ACC112 (cell line): Measurements from ENCODE around the gene RPS6KA5.

Source experiments
- H2AFZ ChIP-seq: fragments of 200-600 bp; sonication (generic); one replicate; pipeline ENCODE4 v1.6.0; 2017; ENCODE audit warnings: antibody characterized with exemption, low read length; ENCODE audit not compliant: unreplicated experiment
- H3K27ac ChIP-seq: fragments of 200-600 bp; sonication (generic); 2 replicates; pipeline ENCODE4 v1.5.1; 2014; ENCODE audit warnings: low read depth, mild to moderate bottlenecking, antibody characterized with exemption, low read length, moderate library complexity
- H3K27me3 ChIP-seq: fragments of 200-600 bp; sonication (generic); 2 replicates; pipeline ENCODE4 v1.6.1; 2014; ENCODE audit warnings: mild to moderate bottlenecking, antibody characterized with exemption, low read length, moderate library complexity, mixed read lengths; ENCODE audit not compliant: insufficient read depth
- H3K36me3 ChIP-seq: fragments of 200-600 bp; sonication (generic); 2 replicates; pipeline ENCODE4 v1.6.1; 2016; ENCODE audit warnings: mild to moderate bottlenecking, antibody characterized with exemption, low read length, moderate library complexity, mixed read lengths; ENCODE audit not compliant: insufficient read depth
- H3K4me1 ChIP-seq: fragments of 200-600 bp; sonication (generic); one replicate; pipeline ENCODE4 v1.6.1; 2016; ENCODE audit warnings: low read length, mixed read lengths; ENCODE audit not compliant: insufficient read depth, unreplicated experiment, control insufficient read depth
- H3K4me3 ChIP-seq: fragments of 200-600 bp; sonication (generic); 2 replicates; pipeline ENCODE4 v1.5.1; 2014; ENCODE audit warnings: mild to moderate bottlenecking, low read depth, low read length
- H3K79me2 ChIP-seq: fragments of 200-600 bp; sonication (generic); one replicate; pipeline ENCODE4 v1.6.0; 2016; ENCODE audit warnings: low read length; ENCODE audit not compliant: control insufficient read depth, unreplicated experiment, insufficient read depth

RPS6KA5 gene

GRCh38 chr14:90808759-90809529 lies 251.5 kb downstream of the RPS6KA5 start:
- no peaks in the 10 kb centered on the region for H3K79me2 ChIP-seq
- H3K4me3 ChIP-seq = no peak overlapping the region
- no peaks in the 10 kb centered on the region for H3K27me3 ChIP-seq
- no peak overlapping the region for H2AFZ ChIP-seq
- H3K36me3 ChIP-seq = no peaks in the 10 kb centered on the region
- H3K4me1 ChIP-seq = no peaks in the 10 kb centered on the region
- H3K27ac ChIP-seq = no peak overlapping the region

GRCh38 chr14:90807060-90807459 lies 253.4 kb downstream of the RPS6KA5 start:
- no peaks in the 10 kb centered on the region for H3K27me3 ChIP-seq
- no peaks in the 10 kb centered on the region for H3K36me3 ChIP-seq
- H3K79me2 ChIP-seq = no peaks in the 10 kb centered on the region
- H3K4me1 ChIP-seq = no peaks in the 10 kb centered on the region
- H3K27ac ChIP-seq = no peak overlapping the region
- H3K4me3 ChIP-seq = no peak overlapping the region
- H2AFZ ChIP-seq = no peak overlapping the region

DNA sequence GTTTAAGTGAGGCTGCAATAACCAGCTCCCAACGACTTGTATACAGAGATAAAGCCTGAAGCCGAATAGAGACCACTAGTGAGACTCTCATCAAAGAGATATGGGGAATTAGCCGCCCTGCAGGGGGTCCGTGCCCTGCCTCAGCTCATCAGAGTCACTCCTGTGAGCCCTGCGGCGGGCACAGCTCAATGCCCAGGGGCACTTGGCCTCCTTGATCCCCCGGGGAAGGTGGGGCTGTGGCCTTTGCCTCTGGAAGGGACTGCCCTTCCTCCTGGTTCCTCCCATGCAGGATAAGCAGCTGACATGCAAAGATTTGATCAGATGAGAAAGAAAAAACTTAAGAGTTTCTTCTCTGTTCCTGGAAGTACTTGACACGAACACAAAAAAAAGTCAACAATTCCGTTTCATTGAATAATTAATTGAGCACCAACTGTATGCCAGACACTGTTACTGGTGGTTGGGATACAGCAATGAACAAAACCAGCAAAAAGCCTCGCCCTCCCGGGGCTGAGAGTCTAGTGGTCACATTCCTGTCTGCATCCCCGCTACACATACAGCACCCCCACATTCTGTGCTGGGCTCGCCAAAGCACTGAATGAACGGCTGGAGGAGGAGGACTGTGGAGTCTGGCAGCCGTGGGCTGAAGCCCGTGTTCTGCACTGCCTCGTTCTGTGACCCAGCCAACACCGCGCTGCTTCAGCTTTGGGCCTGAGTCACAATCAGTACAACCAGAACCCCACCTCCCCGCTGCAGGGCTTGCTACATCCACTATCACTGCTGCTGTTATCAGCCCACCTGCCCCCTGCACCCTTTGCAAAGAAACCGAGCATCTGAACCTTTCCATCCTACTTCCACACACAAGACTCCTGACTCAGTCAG lies 254.5 kb downstream of the RPS6KA5 start:
- H3K79me2 ChIP-seq = no peaks in the 10 kb centered on the region
- H3K27ac ChIP-seq = no peak overlapping the region
- no peak overlapping the region for H3K4me3 ChIP-seq
- no peak overlapping the region for H2AFZ ChIP-seq
- H3K27me3 ChIP-seq = no peaks in the 10 kb centered on the region
- no peaks in the 10 kb centered on the region for H3K36me3 ChIP-seq
- H3K4me1 ChIP-seq = no peaks in the 10 kb centered on the region

- no peak overlapping the region for H3K27ac ChIP-seq
- H3K79me2 ChIP-seq = no peaks in the 10 kb centered on the region
- H2AFZ ChIP-seq = no peak overlapping the region
- H3K36me3 ChIP-seq = no peaks in the 10 kb centered on the region
- H3K4me1 ChIP-seq = no peaks in the 10 kb centered on the region
- no peak overlapping the region for H3K4me3 ChIP-seq
- H3K27me3 ChIP-seq = no peaks in the 10 kb centered on the region
Observed at GRCh38 chr14:90805084-90805391, 255.4 kb downstream of the RPS6KA5 start.

DNA sequence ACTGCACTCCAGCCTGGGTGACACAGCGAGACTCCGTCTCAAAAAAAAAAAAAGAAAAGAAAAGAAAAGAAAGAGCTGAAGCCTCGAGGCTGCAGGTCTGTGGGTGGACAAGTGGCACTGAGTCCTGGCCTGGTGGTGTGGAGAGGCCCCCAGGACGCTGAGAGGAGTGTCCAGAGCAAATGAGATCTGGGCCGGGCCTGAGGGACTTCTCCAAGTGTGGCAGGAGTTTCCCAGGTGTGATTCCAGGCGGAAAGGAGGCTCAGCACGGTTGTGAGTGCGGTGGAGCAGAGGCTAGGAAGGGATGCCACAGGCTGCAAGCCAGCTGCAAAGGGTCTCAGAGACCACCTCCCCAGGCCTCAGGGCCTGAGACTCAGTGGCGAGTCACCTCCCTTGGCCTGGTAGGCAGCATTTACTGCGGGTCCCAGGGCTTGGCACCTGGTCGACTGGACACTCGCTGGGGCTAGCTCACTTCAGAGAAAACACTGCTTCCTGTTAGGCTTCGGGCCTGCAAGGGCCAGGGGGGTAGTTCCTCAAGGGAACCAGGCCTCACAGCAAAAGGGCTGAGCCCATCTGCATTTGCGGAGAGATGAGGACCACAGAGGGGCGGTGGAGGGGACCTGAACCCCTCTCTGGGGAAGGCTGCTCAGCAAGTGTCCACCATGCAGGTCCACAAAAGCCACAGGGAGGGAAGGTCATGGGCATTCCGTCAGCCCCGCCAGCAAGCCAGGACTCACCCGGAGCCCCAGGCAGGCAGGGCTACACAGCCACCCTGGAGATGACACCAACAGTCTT lies 256.0 kb downstream of the RPS6KA5 start:
- Histone ChIP-seq H3K27ac (no peak overlapping the region), H3K4me1 (no peaks in the 10 kb centered on the region), H3K79me2 (no peaks in the 10 kb centered on the region)

DNA sequence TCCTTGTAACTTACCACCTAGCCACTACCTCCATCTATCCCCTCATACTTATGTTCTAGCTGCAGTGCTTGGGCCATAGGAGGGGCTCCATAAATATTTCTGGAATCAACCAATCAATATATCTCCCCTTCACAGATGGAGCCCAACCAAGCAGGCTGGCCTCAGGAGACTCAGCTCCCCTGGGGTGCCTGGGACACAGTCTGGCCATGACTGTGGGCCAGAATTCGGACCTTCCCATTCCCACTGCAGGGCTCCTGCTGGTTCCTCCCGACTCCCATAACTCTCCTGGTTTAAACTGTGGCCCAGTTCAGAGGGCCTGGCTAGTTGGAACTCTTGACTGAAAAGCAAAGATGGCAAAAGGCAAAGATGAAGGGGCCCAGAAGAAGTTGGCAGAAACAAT lies 257.2 kb downstream of the RPS6KA5 start:
- no peaks in the 10 kb centered on the region for H3K4me1 ChIP-seq
- no peak overlapping the region for H3K27ac ChIP-seq
- no peaks in the 10 kb centered on the region for H3K27me3 ChIP-seq
- H2AFZ ChIP-seq = no peak overlapping the region
- H3K36me3 ChIP-seq = no peaks in the 10 kb centered on the region
- no peaks in the 10 kb centered on the region for H3K79me2 ChIP-seq
- H3K4me3 ChIP-seq = no peak overlapping the region

More for the DNA sequence above, 256.0 kb downstream of the RPS6KA5 start:
- no peak overlapping the region for H2AFZ ChIP-seq
- no peak overlapping the region for H3K4me3 ChIP-seq
- no peaks in the 10 kb centered on the region for H3K36me3 ChIP-seq
- no peaks in the 10 kb centered on the region for H3K27me3 ChIP-seq

DNA sequence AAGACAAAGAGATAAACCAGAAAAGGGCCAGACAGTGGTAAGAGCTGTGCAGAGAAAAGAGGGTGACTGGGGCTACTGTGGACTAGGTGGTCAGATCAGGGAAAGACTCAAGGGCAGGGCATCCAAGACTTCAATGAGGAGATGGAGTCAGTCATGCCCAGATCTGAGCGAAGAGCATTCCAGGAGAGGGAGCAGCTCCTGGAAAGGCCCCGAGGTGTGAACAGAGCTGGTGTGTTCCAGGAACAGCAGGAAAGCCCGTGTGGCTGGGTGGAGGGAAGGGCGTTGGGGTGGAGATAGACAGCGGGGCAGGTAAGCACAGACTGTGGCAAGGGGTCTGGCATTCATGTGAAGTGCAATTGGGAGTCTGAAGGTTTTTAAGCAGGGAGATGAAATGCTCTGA lies 261.0 kb downstream of the RPS6KA5 start:
- Histone ChIP-seq H3K4me3 (no peak overlapping the region), H3K4me1 (peaks cover 16% of the 10 kb centered on the region), H3K27me3 (no peaks in the 10 kb centered on the region), H3K27ac (no peak overlapping the region), H3K79me2 (peaks cover 2% of the 10 kb centered on the region), H2AFZ (no peak overlapping the region), H3K36me3 (no peaks in the 10 kb centered on the region)

- H2AFZ ChIP-seq = no peak overlapping the region
- H3K4me1 ChIP-seq = peaks cover 16% of the 10 kb centered on the region
- no peaks in the 10 kb centered on the region for H3K27me3 ChIP-seq
- peaks cover 3% of the 10 kb centered on the region for H3K79me2 ChIP-seq
- H3K36me3 ChIP-seq = no peaks in the 10 kb centered on the region
- no peak overlapping the region for H3K27ac ChIP-seq
- no peak overlapping the region for H3K4me3 ChIP-seq
Observed at GRCh38 chr14:90797919-90798318, 262.5 kb downstream of the RPS6KA5 start.
